ENCODE measurements around the gene B3GNT8.
A peak's percentile ranks its signal among the peaks of the same experiment; 100 is the strongest.
"Not testable (repeated sequence)": the region's sequence is repeated elsewhere in the genome, so short reads cannot be mapped to it uniquely, and the experiment has no call there.

The B3GNT8 gene

DNA sequence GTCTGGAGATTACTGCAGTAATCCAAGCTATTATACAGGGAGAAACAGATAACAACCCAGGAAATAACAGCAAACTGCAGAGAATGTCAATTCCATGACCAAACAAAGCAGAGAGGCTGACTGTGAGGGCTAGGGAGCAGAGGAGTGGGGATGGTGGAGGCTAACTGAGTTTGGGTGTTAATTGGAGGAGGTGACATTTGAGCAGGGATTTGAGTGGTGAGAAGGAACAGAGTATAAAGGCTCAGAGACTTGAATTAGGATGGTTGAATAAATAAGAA, 9.4 kb upstream of the B3GNT8 start:
- no peak for DNase-seq (ENCODE audit: low read depth)

DNA sequence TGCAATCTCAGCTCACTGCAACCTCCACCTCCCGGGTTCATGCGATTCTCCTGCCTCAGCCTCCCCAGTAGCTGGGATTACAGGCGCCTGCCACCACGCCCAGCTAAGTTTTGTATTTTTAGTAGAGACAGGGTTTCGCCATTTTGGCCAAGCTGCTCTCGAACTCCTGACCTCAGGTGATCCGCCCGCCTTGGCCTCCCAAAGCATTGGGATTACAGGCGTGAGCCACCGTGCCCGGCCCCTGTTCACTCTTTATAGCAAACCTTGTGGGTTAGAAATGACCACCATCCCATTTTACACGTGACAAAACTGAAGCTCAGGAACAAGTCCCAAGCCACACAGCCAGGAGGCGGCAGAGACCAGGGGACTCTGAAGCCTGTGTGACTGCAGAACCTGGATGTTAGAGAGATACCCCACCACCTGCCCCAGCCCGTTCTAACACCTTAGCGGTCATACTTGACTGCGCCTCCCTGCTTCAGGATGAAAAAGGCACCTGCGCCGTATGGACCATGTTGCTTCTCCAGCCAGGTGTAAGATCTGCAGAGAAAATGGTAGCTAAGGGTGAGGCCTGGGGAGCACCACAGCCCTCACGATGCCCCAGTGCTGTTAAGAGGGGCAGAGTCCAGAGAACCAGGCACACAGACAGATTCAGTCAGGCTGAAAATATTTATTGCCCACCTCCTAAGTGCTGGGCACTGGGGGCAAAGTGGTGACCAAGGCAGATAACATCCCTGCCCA, 8.9 kb upstream of the B3GNT8 start:
- no peak for DNase-seq (ENCODE audit: low read depth)

DNA sequence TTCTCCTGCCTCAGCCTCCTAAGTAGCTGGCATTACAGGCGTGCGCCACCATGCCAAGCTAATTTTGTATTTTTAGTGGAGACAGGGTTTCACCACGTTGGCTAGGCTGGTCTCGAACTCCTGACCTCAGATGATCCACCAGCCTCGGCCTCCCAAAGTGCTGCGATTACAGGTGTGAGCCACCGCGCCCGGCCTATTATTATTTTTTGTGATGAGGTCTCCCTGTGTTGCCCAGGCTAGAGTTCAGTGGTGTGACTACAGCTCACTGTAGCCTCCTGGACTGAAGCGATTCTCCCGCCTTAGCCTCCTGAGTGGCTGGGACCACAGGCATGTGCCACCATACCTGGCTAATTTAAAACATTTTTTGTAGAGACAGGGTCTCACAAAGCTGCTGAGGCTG, 8.2 kb upstream of the B3GNT8 start:
- not testable (repeated sequence) for DNase-seq (ENCODE audit: low read depth)

DNA sequence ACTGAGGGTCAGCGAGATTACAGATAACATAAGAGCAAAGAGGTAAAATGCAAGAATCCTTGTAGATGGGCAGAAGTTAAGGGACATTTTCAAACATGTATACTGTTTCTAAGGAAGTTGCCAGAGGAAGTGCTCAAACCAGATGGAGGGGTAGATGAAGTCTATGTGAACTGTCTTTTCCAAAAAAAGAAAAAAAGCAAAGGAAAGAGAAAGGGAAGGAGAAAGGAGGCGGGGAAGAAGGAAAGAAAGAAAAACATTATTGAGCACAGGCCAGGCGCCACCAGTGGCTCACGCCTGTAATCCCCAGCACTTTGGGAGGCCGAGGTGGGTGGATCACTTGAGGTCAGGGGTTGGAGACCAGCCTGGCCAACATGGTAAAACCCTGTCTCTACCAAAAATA, 7.3 kb upstream of the B3GNT8 start:
- no peak for DNase-seq (ENCODE audit: low read depth)

DNA sequence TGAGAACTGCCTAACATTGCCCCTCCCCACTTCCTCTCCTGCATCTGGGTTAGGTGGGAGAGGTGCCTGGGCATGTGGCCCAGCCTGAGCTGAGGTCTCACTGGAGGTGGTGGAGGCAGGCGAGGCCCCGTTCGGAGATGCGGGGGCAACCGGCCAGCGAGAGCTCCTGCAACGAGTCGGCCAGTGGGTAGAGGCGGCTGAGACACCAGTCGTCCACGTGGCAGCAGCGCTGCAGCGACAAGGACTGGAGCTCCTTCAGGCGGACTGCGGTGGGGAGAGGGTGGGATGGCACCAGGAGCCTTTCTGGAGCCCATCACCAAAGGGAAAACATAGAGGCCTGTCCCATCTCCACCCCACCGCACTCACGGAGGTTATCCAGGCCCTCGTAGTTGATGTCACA, 6.0 kb upstream of the B3GNT8 start:
- no peak for DNase-seq (ENCODE audit: low read depth)

DNA sequence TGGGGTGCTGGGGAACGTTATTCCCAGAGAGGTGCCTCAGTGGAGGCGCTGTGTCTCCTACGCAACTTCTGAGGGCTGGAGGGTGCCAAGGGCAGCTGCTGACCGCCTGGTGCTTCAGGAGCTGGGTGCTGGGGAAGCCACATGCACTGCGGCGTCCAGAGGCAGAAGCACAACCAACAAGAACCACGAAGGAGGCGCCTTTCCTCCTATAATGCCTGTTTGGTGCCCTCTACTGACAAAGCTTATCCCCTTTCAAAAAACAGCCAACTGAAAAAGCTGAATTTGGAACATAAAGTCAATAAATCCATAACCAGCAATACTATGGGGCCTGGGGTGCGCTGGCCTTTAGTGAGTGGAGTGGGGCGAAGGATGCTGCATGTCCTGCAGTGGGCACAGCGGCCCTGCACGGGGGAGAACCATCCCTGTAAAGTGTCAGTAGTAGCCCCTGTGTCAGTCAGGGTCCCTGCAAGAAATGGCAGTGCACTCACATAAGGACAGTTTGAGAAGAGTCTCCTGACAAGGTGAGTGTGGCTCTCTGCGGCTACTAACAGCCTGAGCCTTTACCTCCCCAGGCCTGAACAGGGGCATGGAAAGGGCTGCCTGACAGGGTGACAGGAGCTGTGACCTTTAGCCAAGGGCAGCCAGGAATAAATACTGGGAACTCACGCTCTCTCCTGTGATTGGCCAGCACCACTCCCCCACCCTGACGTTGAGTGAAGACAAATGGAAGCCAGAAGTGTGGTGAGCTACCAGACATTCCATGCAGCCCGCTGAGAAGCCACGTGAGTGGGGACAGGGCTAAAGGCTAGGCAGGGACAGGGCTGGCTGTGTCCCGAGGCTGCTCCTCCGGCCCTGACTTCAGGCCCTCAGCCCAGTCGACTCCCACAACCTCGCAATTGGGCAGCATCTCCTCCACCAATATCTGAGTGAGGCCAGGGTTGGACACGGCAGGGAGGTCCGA, 4.5 kb upstream of the B3GNT8 start:
- DNase-seq (ENCODE audit: low read depth) = no peak

DNA sequence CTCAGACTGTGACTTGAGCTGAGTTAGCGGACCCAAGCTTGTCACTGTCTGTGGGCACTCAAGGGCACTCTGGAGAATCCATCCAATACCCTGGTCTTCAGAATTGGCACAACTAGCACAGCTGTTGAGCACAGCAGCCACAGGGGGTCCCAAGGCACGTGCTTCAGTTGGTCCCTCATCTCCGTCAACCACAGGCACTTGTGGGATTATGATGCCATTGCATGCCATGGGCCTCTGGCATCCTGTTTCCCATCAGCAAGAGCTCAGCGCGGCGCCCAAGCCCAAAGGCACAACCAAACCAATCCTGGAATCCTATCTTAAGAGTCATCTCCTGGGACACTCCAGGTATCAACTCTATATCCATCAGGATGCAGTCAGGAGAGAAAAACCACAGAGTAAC, 3.7 kb upstream of the B3GNT8 start:
- no peak for DNase-seq (ENCODE audit: low read depth)

DNA sequence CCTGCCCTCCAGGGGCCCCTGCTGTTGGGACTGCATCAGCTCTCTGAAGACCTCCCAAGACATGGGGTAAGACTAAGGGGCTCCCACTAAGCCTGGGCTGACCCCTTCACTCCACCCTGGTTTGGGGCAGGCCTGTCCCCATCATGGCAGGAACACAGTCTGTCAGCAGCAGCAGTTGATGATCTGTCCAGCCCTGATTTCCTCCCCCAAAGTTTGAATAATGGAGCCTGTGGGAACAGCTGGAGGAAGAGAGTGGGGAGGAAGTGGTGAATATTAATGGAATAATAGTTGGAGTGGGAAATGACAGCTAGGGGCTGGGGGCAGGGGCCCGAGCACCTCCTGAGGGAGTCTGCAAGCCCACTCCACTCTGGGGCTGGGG, 1.3 kb upstream of the B3GNT8 start:
- DNase-seq (ENCODE audit: low read depth) = no peak

DNA sequence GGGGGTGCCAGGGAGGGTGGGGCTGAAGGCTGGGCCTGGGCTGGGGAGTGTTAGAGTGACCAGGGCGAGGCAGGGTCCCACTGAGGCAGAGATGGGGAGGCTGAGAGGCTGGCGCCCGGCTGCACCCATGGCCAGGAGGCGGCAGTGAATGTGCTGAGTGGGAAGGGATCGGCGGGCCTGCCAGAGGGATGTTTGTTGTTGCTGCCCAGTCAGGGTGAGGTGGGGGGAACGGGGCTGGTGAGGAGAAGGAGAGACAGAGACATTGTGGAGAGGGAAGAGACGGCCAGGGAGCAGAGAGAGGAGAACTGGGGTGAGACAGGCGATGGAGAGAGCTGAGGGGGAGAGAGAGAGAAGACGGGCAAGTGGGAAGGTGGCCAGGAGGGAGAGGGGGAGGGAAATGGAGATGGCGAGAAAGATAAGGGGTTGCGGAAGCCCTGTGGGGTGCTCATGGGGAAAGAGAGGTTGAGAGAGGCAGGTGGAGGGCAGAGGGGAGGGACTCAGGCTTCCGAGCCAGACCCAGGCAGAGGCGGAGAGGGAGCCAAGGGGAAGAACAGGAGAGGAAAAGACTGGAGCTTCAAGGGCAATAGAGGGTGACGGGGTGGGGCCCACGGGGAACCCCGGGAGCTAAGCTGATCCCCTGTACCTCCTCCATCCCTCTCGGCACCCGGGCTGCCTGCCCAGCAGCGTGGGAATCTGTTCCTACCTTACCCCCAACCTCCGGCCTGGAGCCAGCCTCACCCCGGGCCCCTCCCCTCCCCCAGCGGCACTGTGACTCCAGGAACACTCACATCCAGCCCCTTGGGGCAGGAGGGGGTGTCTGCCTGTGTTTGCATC, 690 bp upstream of the B3GNT8 start:
- peak; percentile 12 for DNase-seq (ENCODE audit: low read depth)

DNA sequence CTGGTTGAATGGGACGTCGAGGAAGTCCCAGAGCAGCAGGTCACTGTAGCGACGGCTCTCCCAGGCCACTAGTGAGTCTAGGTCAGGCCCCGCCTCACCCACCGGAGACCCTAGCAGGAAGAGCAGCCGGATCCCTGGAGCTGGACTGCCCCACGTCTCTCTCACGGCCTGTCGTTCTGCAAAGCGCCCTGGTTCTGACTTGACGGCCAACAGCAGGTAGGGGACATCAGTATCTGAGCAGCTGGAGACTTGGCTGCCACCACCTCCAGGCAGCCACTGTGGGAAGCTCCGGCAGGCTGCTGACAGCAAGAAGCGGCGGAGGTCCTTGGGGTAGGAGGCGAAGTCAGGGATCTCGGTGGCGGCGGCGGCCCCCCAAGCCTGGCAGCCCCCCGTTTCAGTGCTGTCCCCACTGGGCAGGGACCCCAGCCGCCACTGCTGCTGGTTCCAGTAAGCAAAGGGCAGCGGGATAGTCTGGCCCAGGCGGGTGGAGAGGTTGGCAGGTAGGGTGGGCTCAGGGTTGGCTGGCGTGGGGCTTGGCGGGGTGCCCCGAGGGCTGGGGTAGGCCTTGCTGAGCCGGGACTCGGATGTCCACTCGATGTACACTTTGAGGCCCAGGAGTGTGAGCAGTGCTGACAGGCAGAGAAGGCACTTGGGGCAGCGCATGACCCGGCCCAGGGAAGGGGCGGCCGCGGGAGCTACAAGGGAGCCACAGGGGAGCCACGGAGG, 895 bp downstream of the B3GNT8 start:
- DNase-seq (ENCODE audit: low read depth) = no peak

DNA sequence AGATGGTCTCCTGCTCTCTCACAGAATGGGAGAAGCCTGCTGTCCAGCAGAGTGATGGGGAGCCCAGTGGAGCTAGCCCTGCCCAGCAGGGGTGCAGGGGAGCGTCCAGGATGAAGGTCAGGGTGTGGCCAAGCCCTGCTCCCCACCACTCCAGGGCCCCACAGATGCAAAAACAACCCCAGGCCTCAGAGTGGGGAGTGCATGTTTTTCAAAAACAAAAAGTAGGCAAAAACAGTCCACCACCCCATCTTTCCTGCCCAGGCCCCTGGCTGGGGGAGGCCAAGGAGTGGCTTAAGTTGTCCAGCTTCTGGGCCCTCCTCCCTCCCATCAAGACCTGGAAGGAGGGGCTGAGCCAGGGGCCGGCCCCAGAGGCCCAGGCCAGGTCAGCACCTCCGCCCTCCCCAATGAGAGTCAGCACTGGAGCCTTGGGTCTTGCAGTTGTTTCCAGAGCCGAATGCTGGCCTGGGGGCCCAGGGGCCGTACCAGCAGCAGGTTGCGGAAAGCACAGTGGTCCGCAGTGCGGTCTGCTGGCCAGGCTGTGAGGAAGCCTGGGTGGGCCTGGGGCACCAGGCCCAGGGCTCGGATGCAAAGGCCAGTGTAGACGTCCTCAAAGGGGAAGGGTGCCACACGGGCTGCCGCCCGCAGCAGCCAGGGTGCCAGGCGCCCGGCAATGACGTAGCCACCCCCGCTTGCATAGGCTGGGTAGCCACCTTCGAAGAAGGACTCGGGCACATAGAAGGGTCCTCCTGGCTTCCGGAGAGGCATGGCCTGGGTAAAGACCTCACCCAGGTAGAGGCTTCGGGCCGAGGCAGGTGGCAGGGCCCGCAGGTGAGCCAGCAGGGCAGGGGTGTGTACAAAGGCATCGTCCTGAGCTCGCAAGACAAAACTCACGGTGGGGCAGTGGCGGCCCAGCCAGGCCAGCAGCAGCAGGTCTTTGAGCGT, 1.7 kb downstream of the B3GNT8 start:
- DNase-seq (ENCODE audit: low read depth) = no peak

DNA sequence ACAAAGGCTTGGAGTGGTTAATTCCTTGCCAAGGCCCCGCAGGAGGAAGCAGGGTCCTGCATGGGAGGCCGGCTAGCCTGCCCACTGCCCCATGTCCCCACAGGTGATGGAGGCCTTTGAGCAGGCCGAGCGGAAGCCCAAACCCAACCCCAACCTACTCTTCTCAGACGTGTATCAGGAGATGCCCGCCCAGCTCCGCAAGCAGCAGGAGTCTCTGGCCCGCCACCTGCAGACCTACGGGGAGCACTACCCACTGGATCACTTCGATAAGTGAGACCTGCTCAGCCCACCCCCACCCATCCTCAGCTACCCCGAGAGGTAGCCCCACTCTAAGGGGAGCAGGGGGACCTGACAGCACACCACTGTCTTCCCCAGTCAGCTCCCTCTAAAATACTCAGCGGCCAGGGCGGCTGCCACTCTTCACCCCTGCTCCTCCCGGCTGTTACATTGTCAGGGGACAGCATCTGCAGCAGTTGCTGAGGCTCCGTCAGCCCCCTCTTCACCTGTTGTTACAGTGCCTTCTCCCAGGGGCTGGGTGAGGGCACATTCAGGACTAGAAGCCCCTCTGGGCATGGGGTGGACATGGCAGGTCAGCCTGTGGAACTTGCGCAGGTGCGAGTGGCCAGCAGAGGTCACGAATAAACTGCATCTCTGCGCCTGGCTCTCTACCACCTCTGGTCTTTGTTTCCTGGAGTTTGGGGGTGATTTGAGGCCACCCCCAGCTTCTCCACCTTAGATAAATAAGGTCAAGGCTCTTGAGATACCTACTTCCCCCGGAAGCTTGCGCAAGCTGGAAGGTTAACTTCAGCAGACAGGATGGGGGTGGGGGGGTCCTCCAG, 2.6 kb downstream of the B3GNT8 start:
- DNase-seq (ENCODE audit: low read depth) = no peak

DNA sequence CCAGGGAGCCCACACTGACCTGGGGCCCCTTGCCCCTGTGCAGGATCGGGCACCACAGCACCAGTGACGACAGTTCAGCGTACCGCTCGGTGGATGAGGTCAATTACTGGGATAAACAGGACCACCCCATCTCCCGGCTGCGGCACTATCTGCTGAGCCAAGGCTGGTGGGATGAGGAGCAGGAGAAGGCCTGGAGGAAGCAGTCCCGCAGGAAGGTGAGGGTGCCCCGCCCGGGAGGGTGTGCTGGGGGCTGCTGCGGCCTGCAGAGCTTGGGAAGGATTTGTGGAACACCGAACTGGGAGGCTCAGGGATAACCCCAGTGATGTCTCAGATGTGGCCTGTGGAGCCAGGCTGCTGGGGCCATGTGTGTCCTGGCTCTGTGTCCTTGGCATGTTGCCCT, 4.2 kb downstream of the B3GNT8 start:
- no peak for DNase-seq (ENCODE audit: low read depth)

DNA sequence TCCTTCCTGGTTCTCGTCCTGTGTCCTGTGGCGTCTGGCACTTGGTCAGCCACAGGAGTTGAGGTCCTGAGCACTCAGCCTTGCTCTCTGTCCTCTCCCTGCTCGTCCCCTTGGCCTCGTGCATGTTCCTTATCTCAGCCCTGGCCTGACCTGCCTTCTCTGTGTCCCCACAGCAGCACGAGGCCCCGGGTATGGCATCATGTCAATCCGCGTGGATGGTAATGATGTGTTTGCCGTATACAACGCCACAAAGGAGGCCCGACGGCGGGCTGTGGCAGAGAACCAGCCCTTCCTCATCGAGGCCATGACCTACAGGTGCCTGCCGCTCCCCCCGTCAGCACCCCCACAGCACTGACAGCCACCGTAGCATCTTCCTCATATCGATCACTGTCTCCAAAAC, 4.7 kb downstream of the B3GNT8 start:
- no peak for DNase-seq (ENCODE audit: low read depth)

DNA sequence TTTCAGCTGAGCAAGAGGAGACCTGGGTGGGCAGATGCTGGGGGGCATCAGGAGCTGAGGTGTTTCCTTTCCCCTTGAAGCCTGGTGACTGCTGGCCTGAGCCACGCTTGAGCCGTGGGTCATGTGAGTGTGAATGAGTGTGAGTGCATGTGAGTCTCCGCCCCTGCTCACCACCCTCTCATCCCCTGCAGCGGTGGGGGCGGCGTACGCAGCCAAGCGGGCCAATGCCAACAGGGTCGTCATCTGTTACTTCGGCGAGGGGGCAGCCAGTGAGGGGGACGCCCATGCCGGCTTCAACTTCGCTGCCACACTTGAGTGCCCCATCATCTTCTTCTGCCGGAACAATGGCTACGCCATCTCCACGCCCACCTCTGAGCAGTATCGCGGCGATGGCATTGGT, 5.2 kb downstream of the B3GNT8 start:
- DNase-seq (ENCODE audit: low read depth) = no peak

DNA sequence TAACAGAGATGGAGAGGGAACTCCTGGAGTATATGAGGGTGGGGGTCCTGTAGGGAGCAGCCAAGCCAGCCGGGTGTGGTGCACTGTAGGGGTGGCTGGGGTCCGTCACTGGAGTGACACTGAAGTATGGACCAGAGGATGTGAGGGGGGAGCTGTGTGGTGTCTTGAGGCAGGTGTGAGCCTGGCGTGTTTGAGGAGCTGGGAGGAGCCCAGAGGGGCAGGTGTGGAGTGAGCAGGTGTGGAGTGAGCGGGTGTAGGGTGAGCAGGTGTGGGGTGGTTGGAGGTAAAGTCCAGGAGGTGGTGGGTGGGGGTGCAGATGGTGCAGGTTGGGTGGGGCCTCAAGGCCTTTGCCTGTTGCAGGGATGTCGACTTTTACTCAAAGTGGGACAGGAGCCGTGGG, 5.9 kb downstream of the B3GNT8 start:
- no peak for DNase-seq (ENCODE audit: low read depth)

DNA sequence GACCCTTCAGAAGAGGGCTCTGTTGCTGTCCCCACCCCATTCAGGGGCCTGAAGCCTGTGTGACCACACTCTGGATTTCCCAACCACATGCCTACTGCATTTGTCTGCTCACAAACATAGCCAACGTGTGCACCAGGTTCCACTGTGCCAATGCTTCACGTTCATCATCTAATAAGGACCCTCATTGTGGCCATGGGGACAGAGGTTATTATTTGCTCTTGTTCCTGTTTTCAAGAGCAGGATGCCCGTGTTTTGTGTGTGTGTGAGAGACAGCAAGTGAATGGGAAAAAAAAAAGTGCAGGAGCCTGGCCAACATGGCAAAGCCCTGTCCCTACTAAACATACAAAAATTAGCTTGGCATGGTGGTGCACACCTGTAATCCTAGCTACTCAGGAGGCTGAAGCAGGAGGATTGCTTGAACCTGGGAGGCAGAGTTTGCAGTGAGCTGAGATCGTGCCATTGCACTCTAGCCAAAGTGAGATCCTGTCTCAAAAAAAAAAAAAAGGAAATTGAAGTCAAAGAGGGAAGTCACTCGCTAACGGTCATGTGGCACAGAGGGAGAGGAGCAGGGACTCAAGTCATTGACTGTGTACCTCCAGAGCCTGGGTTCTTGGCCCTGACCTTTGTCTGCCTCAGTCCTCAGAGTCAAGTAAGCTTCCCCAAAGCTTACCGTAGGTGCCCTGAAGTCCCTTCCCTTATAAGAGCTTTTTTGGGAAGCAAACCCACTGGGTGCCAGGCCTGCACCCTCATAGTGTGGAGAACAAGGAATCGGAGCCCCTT, 6.9 kb downstream of the B3GNT8 start:
- DNase-seq (ENCODE audit: low read depth) = no peak

DNA sequence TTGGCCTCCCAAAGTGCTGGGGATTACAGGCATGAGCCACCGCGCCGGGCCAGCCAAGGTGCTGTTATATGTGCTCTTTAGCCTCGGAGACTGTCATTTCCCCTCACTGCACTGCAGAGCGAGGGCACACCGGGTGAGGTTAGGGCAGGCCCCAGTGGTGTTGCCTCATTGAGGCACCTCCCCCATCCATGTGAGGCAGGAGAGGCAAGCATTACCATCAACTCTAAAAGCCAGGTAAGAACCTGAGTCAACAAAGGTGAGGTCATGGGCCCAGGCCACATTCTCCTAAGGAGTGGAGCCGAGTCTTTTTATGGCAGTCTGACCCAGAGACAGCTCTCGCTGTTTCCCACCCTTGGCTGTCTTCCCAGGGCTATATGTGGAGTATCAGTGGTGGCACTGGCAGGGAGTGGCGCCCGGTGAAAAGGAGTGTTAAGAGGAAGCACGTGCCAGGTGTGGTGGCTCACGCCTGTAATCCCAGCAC, 10.9 kb downstream of the B3GNT8 start:
- no peak for DNase-seq (ENCODE audit: low read depth)

DNA sequence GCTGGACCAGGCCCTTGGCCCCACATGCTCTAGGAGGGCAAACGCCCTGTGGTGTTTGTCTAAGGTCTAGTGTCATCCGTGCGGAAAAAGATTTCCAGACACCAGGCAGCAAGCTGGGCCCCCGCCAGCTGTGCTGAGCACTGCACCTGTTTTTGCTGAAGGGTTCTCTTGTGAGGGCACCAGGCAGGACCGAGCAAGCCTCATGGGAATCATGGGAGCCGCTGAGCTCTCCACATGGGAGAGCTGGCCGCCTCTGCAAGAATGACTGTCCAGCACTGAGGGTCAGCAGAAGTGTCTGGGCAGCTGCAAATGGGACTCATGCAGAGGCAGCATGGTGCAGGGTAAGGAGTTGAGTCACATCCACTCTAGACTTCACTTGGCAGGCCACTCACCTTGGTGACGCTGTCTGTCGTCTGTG, 12.0 kb downstream of the B3GNT8 start:
- no peak for DNase-seq (ENCODE audit: low read depth)
